ENCODE results near the gene NCAPD2. TPM values are rescaled to one million over a fixed set of nuclear protein-coding genes. Genes with fewer than 3 reads are reported as not detected.

NCAPD2 gene
- total and polyA plus RNA-seq, 7 donors = 9.0 to 89.5 (median 13.3) TPM

- H3K36me3 ChIP-seq = peaks cover 20 to 91% (median 49%) of the 10 kb centered on the region in 4 donors
- no peaks in the 10 kb centered on the region for H3K9me3 ChIP-seq
- H3K4me1 ChIP-seq = no peaks in the 10 kb centered on the region
- H3K27me3 ChIP-seq = no peaks in the 10 kb centered on the region
- WGBS, 2 donors = 67 to 80% methylated on average over 3 of the region's 3 CpGs
- TF ChIP-seq POLR2AphosphoS5 (IDR thresholded peaks at IDR 0.05) (no peak), CTCF (IDR thresholded peaks at IDR 0.05) (no peak), EP300 (IDR thresholded peaks at IDR 0.05) (no peak), POLR2A (IDR thresholded peaks at IDR 0.05) (no peak)
- H3K27ac ChIP-seq = no peak overlapping the region
- no peak for DNase-seq
- no peak overlapping the region for H3K4me3 ChIP-seq
- intact Hi-C loops (cut with DNase I) = no loop called here
These were observed 26.3 kb downstream of the NCAPD2 start for GRCh38 chr12:6520186-6520585.

- Histone ChIP-seq H3K27ac (no peak overlapping the region), H3K36me3 (peaks cover 18 to 91% (median 56%) of the 10 kb centered on the region in 4 donors), H3K9me3 (no peaks in the 10 kb centered on the region), H3K4me1 (no peaks in the 10 kb centered on the region), H3K4me3 (no peak overlapping the region), H3K27me3 (no peaks in the 10 kb centered on the region)
- WGBS, 2 donors = 87 to 88% methylated on average over 10 of the region's 10 CpGs
- intact Hi-C loops (cut with DNase I) = no loop called here
- TF ChIP-seq POLR2A (IDR thresholded peaks at IDR 0.05) (no peak), EP300 (IDR thresholded peaks at IDR 0.05) (no peak)
- DNase-seq = no peak
These were observed 28.3 kb downstream of the NCAPD2 start for GRCh38 chr12:6522193-6522592.

- H3K4me3 ChIP-seq = no peak overlapping the region
- no peaks in the 10 kb centered on the region for H3K4me1 ChIP-seq
- no peak for DNase-seq
- peaks cover 26 to 96% (median 64%) of the 10 kb centered on the region in 4 donors for H3K36me3 ChIP-seq
- no peaks in the 10 kb centered on the region for H3K9me3 ChIP-seq
- H3K27ac ChIP-seq = no peak overlapping the region
- H3K27me3 ChIP-seq = no peaks in the 10 kb centered on the region
- intact Hi-C loops (cut with DNase I) = no loop called here
- WGBS, 2 donors = 83 to 86% methylated on average over 3 of the region's 3 CpGs
- no peak for TF ChIP-seq EP300 (IDR thresholded peaks at IDR 0.05)
- no peak for TF ChIP-seq CTCF (IDR thresholded peaks at IDR 0.05)
- no peak for TF ChIP-seq POLR2A (IDR thresholded peaks at IDR 0.05)
- TF ChIP-seq POLR2AphosphoS5 (IDR thresholded peaks at IDR 0.05) = no peak
These were observed 29.8 kb downstream of the NCAPD2 start for GRCh38 chr12:6523708-6524107.

GRCh38 chr12:6524648-6525047 is 30.7 kb downstream of the NCAPD2 start:
- 98% methylated on average over 5 of the region's 5 CpGs for WGBS, 2 donors
- Histone ChIP-seq H3K4me1 (no peaks in the 10 kb centered on the region), H3K27me3 (no peaks in the 10 kb centered on the region), H3K4me3 (no peak overlapping the region), H3K9me3 (no peaks in the 10 kb centered on the region), H3K27ac (no peak overlapping the region), H3K36me3 (peaks cover 26 to 97% (median 71%) of the 10 kb centered on the region in 4 donors)
- intact Hi-C loops (cut with DNase I) = no loop called here
- TF ChIP-seq EP300 (IDR thresholded peaks at IDR 0.05) = no peak
- no peak for TF ChIP-seq POLR2AphosphoS5 (IDR thresholded peaks at IDR 0.05)
- no peak for TF ChIP-seq POLR2A (IDR thresholded peaks at IDR 0.05)
- no peak for TF ChIP-seq CTCF (IDR thresholded peaks at IDR 0.05)
- DNase-seq = no peak

GRCh38 chr12:6526201-6526600 is 32.3 kb downstream of the NCAPD2 start:
- TF ChIP-seq EP300 (IDR thresholded peaks at IDR 0.05) = no peak
- TF ChIP-seq POLR2AphosphoS5 (IDR thresholded peaks at IDR 0.05) = no peak
- TF ChIP-seq POLR2A (IDR thresholded peaks at IDR 0.05) = no peak
- TF ChIP-seq CTCF (IDR thresholded peaks at IDR 0.05) = no peak
- Histone ChIP-seq H3K4me3 (no peak overlapping the region), H3K4me1 (no peaks in the 10 kb centered on the region), H3K36me3 (peaks cover 26 to 98% (median 75%) of the 10 kb centered on the region in 4 donors), H3K27me3 (no peaks in the 10 kb centered on the region), H3K9me3 (no peaks in the 10 kb centered on the region), H3K27ac (no peak overlapping the region)
- DNase-seq = no peak
- intact Hi-C loops (cut with DNase I) = no loop called here
- WGBS, 2 donors = 96% methylated on average over 7 of the region's 7 CpGs
